ENCODE results near the gene EIF5A2.

GRCh38 chr3:170889630-170890029, 18.8 kb downstream of the EIF5A2 start:
- TF ChIP-seq CTCF (IDR thresholded peaks at IDR 0.05), result no peak
- no peak for TF ChIP-seq POLR2A (IDR thresholded peaks at IDR 0.05)

Measured in right lobe of liver (tissue), 4 donors.